Stimulated activated CD8-positive, alpha-beta memory T cell treated with anti-CD3 and anti-CD28 coated beads, Interleukin-12 subunit alpha, Interleukin-12 subunit beta, amount 100 ng/mL, for 24 hours (primary cell): Measurements from ENCODE around the gene ZNF687.
"Not testable (repeated sequence)": the region's sequence is repeated elsewhere in the genome, so short reads cannot be mapped to it uniquely, and the experiment has no call there.

ENCODE experiments used
- DNase-seq: peaks from one replicate; pipeline ENCODE4 v3.0.0-alpha.2; 2020; ENCODE audit errors: extremely low read depth

ZNF687 gene, protein sequence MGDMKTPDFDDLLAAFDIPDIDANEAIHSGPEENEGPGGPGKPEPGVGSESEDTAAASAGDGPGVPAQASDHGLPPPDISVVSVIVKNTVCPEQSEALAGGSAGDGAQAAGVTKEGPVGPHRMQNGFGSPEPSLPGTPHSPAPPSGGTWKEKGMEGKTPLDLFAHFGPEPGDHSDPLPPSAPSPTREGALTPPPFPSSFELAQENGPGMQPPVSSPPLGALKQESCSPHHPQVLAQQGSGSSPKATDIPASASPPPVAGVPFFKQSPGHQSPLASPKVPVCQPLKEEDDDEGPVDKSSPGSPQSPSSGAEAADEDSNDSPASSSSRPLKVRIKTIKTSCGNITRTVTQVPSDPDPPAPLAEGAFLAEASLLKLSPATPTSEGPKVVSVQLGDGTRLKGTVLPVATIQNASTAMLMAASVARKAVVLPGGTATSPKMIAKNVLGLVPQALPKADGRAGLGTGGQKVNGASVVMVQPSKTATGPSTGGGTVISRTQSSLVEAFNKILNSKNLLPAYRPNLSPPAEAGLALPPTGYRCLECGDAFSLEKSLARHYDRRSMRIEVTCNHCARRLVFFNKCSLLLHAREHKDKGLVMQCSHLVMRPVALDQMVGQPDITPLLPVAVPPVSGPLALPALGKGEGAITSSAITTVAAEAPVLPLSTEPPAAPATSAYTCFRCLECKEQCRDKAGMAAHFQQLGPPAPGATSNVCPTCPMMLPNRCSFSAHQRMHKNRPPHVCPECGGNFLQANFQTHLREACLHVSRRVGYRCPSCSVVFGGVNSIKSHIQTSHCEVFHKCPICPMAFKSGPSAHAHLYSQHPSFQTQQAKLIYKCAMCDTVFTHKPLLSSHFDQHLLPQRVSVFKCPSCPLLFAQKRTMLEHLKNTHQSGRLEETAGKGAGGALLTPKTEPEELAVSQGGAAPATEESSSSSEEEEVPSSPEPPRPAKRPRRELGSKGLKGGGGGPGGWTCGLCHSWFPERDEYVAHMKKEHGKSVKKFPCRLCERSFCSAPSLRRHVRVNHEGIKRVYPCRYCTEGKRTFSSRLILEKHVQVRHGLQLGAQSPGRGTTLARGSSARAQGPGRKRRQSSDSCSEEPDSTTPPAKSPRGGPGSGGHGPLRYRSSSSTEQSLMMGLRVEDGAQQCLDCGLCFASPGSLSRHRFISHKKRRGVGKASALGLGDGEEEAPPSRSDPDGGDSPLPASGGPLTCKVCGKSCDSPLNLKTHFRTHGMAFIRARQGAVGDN

DNA sequence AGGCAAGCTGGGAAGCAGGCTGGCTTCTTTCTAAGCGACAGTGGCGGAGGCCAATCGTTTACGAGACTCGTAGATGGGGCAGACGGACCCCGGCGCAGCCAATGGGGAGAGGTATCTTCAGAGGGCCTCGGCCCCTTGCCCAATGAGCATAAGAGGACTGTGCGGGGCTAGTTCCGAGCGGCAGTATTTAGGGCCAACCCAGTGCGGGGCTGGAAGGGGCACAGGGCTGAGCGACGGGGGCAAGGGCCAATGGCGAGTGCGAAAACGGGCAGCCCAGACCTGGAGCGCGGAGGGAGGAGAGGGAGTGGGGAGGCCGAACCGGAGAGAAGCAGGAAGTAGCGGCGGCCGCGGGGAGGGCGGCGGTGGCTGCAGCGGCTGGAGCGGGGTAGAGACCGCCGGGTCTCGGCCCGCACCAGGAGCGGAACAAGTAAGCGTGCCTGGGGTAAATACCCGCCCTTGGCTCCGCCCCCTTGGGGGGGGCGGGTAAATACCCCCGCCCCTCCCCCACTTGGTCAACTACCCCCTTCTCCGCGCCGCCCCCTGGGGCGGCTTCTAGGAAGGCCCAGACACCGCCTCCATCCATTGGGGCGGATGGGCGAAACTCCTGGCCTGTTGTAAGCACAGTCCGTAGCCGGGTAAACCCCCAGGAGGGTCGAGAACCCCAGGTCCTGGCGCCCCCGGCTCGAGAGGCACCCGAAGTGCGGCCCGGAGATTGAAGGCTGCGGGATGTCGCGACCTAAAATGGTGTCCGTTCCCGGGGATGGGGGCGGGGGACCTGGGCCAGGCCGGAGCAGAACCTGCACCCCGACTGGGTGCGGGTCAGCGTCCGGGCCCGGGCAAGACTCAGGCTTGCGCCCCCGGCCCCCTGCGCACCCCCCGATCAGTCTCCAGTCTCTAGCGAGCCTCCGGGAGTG is at the start of gene ZNF687:
TSS of gene ZNF687 (plus strand) at position 331 of the 914 bp plus-strand sequence. CDS start 3,993 bp downstream, outside the sequence.
- DNase-seq, result peak; percentile 98

DNA sequence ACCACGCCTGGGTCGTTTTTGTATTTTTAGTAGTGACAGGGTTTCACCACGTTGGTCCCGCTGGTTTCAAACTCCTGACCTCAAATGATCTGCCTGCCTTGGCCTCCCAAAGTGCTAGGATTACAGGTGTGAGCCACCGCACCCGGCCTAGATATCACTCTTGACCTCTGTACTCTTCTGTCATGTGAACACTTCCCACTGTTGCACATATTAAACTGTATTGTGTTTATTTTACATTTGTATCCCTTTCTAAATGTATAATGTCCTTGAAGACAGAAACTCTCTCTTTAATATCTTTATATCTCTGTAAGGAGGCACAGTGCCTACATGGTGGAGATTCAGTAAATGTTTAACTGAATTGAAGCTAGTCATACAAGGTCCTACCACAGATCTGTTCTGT is 46.9 kb upstream of the ZNF687 start:
- DNase-seq, result no peak

DNA sequence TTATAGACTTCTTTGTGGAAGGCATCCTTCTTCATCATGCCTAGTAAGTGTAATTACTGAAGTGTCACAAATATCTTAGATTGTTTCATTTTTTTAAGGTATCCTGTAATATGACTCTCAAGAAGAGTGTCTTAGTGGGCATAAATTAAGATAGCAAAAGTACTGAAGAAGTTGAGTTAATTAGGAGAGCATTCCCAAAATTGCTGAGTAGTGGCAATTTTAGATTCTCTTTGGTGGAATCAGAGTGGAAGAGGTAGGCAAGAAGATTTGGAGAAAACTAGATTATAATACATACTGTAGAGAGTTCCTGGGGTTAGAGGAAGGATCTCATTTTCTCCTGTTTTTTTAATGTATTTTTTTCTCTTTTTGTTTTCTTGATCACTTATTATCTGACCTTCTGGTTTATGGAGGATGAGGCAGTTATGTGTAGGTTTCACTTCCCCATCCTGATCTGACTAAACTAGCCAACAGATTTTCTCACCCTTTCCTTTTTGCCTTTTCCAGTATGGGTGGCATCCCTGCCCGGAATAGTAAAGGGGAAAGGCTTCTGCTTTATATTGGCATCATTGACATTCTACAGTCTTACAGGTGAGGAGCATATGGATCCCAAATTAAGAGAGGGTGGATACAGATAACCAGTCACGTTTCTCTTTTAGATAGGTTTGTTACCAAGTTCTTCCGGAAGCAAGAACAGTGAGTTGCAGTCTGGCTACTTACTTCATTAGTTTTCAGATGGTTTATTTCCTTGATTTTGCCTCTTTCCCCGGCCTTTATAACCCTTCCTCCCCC is 44.2 kb upstream of the ZNF687 start:
- DNase-seq, result no peak

DNA sequence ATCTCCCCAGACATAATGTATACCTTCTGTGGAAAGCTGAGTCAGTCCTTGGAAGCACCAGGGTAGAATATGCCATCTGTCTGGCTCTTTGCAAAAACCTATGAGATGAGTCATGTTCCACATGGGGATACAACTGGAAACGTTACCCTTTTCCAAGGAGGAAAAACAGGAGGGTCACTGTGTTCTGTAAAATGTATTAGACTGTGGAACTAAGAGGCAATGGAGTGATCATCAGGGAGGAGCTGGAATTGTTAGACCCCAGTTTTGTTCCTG is 43.7 kb upstream of the ZNF687 start:
- DNase-seq, result no peak

DNA sequence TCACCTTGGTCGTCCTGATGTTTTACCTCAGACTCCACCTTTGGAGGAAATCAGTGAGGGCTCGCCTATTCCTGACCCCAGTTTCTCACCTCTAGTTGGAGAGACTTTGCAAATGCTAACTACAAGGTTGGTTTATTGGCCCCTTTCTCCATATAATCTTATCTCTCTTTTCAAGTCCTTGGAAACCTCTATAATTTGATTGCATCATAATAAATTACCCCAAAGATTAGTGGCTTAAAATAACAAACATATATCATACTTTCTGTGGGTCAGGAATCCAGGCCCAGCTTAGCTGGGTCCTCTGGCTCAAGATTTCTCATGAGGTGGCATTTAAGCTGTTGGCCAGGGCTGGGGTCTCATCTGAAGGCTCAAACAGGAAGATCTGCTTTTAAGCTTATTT is 39.7 kb upstream of the ZNF687 start:
- DNase-seq, result no peak

DNA sequence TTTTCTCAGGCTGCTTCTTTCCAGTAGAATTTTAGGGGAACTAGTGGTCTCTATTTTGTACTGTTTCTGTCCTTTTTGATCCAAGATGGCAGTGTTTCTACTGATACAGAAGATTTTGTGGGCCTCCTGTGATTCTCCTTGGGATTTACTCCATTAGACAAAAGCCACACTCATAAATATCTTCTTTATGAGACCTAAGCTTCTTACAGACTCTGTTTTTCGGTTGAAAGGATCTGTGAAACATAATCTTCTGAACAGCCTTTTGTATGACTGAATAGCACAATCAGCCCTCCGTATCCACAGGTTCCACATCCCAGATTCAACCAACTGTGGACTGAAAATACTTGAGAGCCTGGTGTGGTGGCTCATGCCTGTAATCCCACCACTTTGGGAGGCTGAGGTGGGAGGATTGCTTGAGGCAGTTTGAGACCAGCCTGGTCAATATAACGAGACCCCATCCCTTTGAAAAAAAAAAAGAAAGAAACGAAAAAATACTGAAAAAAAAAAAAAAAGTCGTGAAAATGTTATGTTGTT is 38.3 kb upstream of the ZNF687 start:
- DNase-seq, result no peak

DNA sequence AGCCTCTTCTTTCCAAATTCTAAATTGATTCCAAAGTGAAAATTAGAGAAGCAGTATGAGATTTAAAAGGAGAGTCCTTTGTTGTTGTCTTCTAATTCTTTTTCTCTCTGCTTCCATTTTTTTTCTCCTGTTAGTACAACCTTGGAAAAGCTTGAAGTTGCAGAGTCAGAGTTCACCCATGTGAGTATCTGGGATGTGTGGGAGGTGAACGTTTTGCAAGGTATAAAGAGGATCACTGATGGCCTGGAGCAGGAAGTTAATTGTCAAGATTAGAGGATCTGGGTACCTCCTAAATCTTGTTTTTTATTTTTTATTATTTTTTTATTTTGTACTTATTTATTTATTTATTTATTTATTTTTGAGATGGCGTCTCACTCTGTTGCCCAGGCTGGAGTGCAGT is 35.3 kb upstream of the ZNF687 start:
- no peak for DNase-seq

DNA sequence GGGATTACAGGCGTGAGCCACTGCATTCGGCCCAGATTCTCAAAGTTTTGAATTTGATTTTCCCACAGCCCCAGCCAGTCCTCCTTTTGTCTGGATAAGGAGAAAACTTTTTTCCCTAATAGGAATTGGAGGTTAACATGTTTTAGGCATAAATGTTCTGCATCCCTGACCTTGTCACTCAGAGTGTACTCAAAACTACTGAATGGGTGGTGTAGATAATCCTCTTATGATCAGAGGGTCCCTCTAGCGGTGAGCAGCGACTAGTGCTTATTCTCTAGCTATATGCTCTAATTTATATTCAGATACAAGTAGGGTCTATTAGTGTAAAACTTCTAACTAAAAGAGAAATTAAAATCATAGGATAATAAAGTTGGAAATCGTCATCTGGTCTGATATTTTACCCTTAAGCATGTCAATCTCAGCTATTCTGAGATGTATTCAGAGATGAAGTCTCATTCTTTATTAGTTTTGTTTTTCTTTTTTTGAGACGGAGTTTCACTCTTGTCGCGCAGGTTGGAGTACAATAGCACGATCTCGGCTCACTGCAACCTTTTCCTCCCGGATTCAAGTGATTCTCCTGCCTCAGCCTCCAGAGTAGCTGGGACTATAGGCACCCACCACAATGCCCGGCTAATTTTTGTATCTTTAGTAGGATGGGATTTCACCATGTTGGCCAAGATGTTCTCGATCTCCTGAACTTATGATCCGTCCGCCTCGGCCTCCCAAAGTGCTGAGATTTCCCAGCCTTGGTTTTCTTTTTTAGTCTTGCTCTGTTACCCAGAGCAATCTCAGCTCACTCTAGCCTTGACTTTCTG is 30.2 kb upstream of the ZNF687 start:
- peak; percentile 40 for DNase-seq

DNA sequence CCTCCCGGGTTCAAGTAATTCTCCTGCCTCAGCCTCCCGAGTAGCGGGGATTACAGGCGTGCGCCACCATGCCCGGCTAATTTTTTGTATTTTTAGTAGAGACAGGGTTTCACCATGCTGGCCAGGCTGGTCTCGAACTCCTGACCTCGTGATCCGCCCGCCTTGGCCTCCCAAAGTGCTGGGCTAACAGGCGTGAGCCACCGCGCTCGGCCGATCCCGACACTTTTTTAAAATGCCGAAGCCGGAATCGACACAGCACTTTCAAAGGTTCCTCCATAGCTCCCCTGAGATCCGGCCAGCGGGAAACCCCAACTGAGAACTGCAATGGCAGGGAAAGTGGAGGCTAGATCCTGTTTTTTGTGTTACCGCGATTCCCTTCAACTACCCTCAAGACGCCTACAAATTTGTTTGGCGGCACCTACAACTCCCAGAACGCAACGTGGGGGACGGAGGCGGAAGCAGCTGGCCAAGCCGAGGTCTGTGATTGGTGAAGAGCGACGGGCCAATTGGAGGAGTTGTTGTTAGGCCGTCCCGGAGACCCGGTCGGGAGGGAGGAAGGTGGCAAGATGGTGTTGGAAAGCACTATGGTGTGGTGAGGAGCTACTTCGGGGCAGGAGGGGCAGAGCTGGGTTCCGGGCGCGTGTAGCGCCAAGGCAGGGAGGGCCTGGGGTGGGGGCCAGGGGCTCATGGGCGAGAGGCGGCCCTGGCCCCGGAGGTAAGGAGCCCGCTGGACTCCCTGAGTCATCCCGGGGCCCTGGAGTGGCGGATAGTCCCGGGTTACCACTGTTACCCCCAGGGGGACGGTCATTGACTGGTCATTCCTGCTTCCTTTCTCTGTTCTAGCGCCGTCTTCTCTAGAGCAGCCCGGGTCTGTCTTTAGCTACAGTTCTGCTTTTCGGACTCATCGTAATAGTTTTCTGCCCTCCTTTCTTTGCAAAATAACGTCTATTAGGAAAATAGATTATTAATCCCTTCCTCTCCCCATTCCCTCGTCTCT is 27.6 kb upstream of the ZNF687 start, which contains the start of gene PSMD4:
TSS of gene PSMD4 (plus strand) at position 518 of the 997 bp plus-strand sequence. CDS start at position 567, 49 bp downstream.
- peak; percentile 75 for DNase-seq

DNA sequence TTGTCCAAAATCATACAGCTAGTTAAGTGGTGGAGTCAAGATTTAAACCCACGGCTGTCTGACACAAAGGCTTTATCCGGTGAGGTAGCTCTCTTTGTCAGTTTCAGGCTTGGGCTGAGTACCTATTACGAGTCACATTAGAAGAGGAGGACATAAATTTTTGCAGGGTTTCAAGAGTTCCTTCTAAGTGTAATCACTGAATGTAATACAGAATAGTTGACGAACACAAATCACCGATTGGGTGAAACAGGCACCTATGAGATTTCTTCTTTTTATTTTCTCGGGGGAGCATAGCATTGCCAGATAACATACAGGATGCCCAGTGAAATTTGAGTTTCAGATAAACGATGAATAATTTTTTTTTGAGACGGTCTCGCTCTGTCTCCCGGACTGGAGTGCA is 26.7 kb upstream of the ZNF687 start:
- no peak for DNase-seq

DNA sequence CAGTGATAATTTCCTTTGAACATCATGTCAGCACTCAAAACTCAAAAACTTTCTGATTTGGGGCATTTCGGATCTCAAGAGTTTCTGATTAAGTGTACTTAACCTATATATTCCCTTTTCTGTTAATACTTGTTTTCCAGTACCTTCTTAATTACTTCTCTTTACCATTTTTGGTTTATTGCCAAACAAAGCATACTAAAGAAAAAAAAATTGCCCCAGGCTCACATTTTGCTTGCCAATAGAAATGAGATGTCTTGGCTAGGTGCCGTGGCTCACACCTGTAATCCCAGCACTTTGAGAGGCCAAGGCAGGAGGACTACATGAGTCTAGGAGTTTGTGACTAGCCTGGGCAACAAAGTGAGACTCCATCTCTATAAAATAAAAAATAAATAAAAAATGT is 22.7 kb upstream of the ZNF687 start:
- no peak for DNase-seq

DNA sequence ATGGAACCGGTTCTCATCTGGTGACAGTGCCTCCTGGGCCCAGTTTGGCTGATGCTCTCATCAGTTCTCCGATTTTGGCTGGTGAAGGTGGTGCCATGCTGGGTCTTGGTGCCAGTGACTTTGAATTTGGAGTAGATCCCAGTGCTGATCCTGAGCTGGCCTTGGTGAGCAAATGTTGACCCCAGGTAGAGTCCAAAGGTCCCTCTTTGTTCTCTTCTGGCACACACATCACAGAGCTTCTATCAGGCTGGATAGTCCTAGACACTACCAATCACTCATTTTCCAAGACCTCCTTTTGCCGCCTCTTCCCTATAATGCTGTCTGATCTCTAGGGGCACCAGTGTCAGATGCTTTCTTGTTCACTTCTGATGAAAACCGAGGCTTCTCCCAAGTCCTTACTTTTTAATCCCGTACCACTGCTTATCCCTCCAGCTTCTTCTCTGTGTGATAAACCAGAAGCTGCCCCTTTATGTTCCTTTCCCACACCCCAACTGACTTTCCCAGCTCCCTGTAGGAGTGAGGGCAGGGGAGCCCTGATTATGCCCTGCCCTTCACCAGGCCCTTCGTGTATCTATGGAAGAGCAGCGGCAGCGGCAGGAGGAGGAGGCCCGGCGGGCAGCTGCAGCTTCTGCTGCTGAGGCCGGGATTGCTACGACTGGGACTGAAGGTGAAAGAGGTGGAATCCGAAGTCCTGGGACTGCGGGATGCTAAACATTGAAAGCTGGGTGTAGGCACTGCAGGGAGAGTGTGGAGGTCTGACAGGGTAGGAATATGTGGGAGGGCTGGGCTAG is 16.5 kb upstream of the ZNF687 start:
- no peak for DNase-seq

DNA sequence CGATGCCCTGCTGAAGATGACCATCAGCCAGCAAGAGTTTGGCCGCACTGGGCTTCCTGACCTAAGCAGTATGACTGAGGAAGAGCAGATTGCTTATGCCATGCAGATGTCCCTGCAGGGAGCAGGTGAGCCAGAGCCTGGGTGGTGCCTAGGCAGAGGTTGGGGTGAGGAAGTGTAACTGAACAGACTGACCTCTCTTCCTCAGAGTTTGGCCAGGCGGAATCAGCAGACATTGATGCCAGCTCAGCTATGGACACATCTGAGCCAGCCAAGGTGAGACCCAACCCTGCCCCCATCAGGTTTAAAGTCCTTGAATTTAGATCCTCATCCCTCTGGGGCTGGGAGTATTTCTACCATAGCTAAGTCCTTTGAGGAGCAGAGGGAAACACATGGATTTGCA is 15.8 kb upstream of the ZNF687 start:
- no peak for DNase-seq

DNA sequence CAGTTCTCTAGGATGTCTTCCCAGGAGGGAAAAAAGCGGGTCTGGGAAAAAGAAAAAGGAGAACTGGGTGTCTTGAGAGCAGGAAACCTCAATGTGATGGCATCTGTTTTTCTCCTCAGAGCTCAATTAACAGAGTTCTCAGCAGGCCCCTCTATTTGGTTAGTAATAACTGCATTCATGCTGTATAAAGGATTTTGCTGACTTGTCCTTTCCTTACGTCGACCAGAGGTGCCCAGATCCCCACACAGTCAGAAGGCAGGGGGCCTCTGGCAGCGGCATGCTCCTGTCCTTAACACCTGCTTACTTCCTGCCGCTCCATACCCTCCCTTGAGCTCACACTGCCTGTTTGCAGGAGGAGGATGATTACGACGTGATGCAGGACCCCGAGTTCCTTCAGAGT is 15.3 kb upstream of the ZNF687 start:
- DNase-seq, result no peak

DNA sequence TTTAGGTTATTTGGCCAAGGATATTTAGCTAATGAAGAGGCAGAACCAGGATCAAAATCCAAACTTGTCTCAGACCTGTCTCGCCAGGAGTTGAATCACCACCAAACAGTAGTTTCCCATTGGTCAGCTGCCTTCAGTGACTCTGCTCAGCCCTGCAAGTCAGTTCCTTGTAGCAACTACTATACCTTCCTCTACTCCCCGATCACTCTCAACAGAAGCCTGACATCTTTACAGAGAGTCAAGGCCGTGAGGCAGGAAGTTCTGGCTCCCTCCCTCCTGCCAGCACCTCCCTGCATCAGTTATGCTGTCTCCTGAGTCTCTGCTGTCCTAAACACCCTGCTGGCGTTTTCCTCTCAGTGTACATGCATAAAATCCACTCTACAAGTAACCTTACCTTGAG is 14.3 kb upstream of the ZNF687 start:
- DNase-seq, result no peak

DNA sequence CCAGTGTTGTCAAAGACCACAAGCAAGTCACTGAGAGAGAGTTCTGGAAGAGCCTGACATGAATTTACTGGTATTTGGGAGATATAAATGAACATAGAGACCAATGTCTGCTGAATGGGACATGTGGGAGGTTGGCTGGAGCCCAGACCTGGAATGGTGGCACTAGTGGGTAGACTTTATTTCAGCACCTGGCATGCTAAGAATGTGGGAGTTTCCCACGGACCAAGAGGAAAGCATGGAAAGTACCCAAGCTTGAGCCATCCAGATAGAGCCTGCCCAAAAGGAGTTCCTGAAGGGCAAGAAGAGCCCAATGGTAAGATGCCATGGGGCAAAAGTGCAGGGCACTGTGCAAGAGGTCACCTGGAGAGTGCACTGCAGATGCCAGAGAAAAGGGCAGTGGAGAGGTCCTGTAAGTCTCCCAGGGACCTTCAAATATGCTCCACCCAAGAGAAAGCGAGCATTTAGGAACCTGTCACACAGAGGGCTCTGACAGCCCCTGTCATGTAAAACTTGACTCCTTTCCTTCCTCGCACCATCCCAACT is 8.1 kb upstream of the ZNF687 start:
- no peak for DNase-seq

DNA sequence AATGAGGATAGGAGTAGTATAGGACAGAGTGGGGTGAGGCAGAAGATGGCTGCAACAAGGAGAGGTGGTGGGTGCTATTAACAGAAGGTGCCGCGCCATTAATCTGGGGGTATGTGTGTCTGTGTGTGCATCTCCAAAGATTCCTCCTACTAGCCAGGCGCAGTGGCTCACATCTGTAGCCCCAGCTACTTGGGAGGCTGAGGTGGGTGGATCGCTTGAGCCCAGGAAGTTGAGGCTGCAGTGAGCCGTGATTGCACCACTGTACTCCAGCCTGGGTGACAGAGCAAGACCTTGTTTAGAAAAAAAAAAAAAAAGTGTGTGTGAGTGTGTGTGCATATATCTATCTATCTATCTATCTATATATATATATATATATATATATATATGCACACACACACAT is 6.8 kb upstream of the ZNF687 start:
- DNase-seq, result not testable (repeated sequence)
